IMR-90 (cell line): ENCODE results near the gene ZMIZ2. TPM values are rescaled to one million over a fixed set of nuclear protein-coding genes. Genes with fewer than 3 reads are reported as not detected.

Source experiments
- ATAC-seq: fragments of 200-7000 bp; cut with Tn5 transposase; 2 replicates; pipeline ENCODE4 v1.9.1; 2020; ENCODE audit warnings: low read depth, mild to moderate bottlenecking, moderate library complexity
- BruUV-seq: library from RNA; stranded (reverse); fragments of 400-500 nt; replicated peaks from 2 replicates; lab custom pipeline; 2021; lab: Mats Ljungman, UMichigan
- CTCF ChIA-PET: fragments of 300-600 bp; formaldehyde crosslinking; extraction: SDS; loops from one replicate; lab custom pipeline; 2021; ENCODE audit warnings: antibody characterized with exemption; lab: Yijun Ruan, JAX
- POLR2A ChIA-PET: fragments of 300-600 bp; sonication (Branson Sonifier 250); formaldehyde crosslinking; loops from one replicate; lab custom pipeline; 2022; ENCODE audit warnings: antibody characterized with exemption; ENCODE audit not compliant: unreplicated experiment; lab: Charles Lee
- DNase-seq: peaks from one replicate; pipeline ENCODE4 v3.0.0; 2013
- H2AFZ ChIP-seq: replicated peaks from 2 replicates; pipeline ENCODE3; 2013; ENCODE audit warnings: low read length, mild to moderate bottlenecking; ENCODE audit not compliant: poor library complexity
- H2AK5ac ChIP-seq: 2 replicates; pipeline ENCODE4 v1.6.1; 2013; ENCODE audit warnings: low read depth, low read length, inconsistent platforms
- H2AK9ac ChIP-seq: replicated peaks from 2 replicates; pipeline ENCODE3; 2013; ENCODE audit warnings: mild to moderate bottlenecking, low read depth, low read length, moderate library complexity; ENCODE audit not compliant: poor library complexity
- H2BK120ac ChIP-seq: 2 replicates; pipeline ENCODE4 v1.6.1; 2013; ENCODE audit warnings: low read depth, low read length, inconsistent platforms
- H2BK15ac ChIP-seq: 3 replicates; pipeline ENCODE4 v1.6.1; 2013; ENCODE audit warnings: low read depth, low read length, inconsistent platforms
- H2BK20ac ChIP-seq: 2 replicates; pipeline ENCODE4 v1.6.1; 2013; ENCODE audit warnings: low read depth, mild to moderate bottlenecking, inconsistent platforms, low read length, moderate library complexity
- H2BK5ac ChIP-seq: 2 replicates; pipeline ENCODE4 v1.6.1; 2013; ENCODE audit warnings: mild to moderate bottlenecking, low read depth, low read length, inconsistent platforms; ENCODE audit not compliant: poor library complexity, severe bottlenecking
- H3K14ac ChIP-seq: replicated peaks from 2 replicates; pipeline ENCODE4 v1.6.1; 2013; ENCODE audit warnings: low read depth, low read length, inconsistent platforms
- H3K18ac ChIP-seq: 2 replicates; pipeline ENCODE4 v1.6.1; 2013; ENCODE audit warnings: low read depth, low read length, control low read depth
- H3K23ac ChIP-seq: 2 replicates; pipeline ENCODE4 v1.6.1; 2013; ENCODE audit warnings: low read depth, low read length, inconsistent platforms
- H3K27ac ChIP-seq: 2 replicates; pipeline ENCODE4 v1.5.1; 2013; ENCODE audit warnings: mild to moderate bottlenecking, control low read depth, low read length; ENCODE audit not compliant: insufficient read depth
- H3K27me3 ChIP-seq: 2 replicates; pipeline ENCODE4 v1.6.1; 2013; ENCODE audit warnings: low read length; ENCODE audit not compliant: control insufficient read depth, insufficient read depth
- H3K36me3 ChIP-seq: 2 replicates; pipeline ENCODE4 v1.6.1; 2013; ENCODE audit warnings: low read length, mixed read lengths; ENCODE audit not compliant: control insufficient read depth, insufficient read depth
- H3K4ac ChIP-seq: 2 replicates; pipeline ENCODE4 v1.6.1; 2013; ENCODE audit warnings: low read depth, low read length, inconsistent platforms
- H3K4me1 ChIP-seq: 2 replicates; pipeline ENCODE4 v1.6.1; 2013; ENCODE audit warnings: low read length, mixed read lengths; ENCODE audit not compliant: control insufficient read depth, insufficient read depth
- H3K4me2 ChIP-seq: 2 replicates; pipeline ENCODE4 v1.6.1; 2013; ENCODE audit warnings: low read depth, mild to moderate bottlenecking, control low read depth, low read length, moderate library complexity
- H3K4me3 ChIP-seq: 2 replicates; pipeline ENCODE4 v1.5.1; 2013; ENCODE audit warnings: low read depth, mild to moderate bottlenecking, control low read depth, low read length, moderate library complexity; ENCODE audit not compliant: insufficient read depth
- H3K56ac ChIP-seq: 2 replicates; pipeline ENCODE4 v1.6.1; 2013; ENCODE audit warnings: low read length, inconsistent platforms; ENCODE audit not compliant: insufficient read depth; ENCODE audit errors: extremely low read depth
- H3K79me1 ChIP-seq, 2 experiments: 2 replicates each; pipeline ENCODE4 v1.6.1; 2013; ENCODE audit warnings: low read length in 2 of 2, inconsistent platforms in 1 of 2, low read depth in 1 of 2
- H3K9ac ChIP-seq: 2 replicates; pipeline ENCODE4 v1.6.1; 2013; ENCODE audit warnings: low read depth, low read length, control low read depth
- H3K9me1 ChIP-seq: 2 replicates; pipeline ENCODE4 v1.6.1; 2013; ENCODE audit warnings: low read length, inconsistent platforms; ENCODE audit not compliant: insufficient read depth
- H3K9me3 ChIP-seq: 2 replicates; pipeline ENCODE4 v1.6.1; 2013; ENCODE audit warnings: low read length; ENCODE audit not compliant: control insufficient read depth, insufficient read depth
- H4K20me1 ChIP-seq: 2 replicates; pipeline ENCODE4 v1.6.1; 2013; ENCODE audit warnings: low read length, inconsistent platforms; ENCODE audit not compliant: insufficient read depth
- H4K5ac ChIP-seq: 2 replicates; pipeline ENCODE4 v1.6.1; 2013; ENCODE audit warnings: mild to moderate bottlenecking, low read depth, low read length, control low read depth
- H4K8ac ChIP-seq, 2 experiments: 2 replicates each; pipeline ENCODE4 v1.6.1; 2013; ENCODE audit warnings: low read depth in 2 of 2, low read length in 2 of 2, control low read depth in 1 of 2, inconsistent platforms in 1 of 2
- H4K91ac ChIP-seq: 2 replicates; pipeline ENCODE4 v1.6.1; 2013; ENCODE audit warnings: low read depth, low read length, inconsistent platforms; ENCODE audit not compliant: insufficient read depth
- BHLHE40 ChIP-seq: fragments of 150-350 bp; IDR thresholded peaks from 2 replicates; pipeline ENCODE4 v1.6.1; 2016; ENCODE audit warnings: mild to moderate bottlenecking, low read depth, low read length
- CEBPB ChIP-seq: IDR thresholded peaks from 2 replicates; pipeline ENCODE4 v1.6.1; 2012; ENCODE audit warnings: low read depth, low read length, improper control_type of control experiment
- CHD1 ChIP-seq: IDR thresholded peaks from 2 replicates; pipeline ENCODE4 v1.6.1; 2012; ENCODE audit warnings: low read depth, low read length, improper control_type of control experiment
- FOS ChIP-seq: fragments of 150-350 bp; IDR thresholded peaks from 2 replicates; pipeline ENCODE4 v1.6.1; 2016; ENCODE audit warnings: low read depth, low read length
- MAFK ChIP-seq: IDR thresholded peaks from 2 replicates; pipeline ENCODE4 v1.6.1; 2012; ENCODE audit warnings: low read depth, low read length, improper control_type of control experiment
- MXI1 ChIP-seq: IDR thresholded peaks from 2 replicates; pipeline ENCODE4 v1.6.1; 2012; ENCODE audit warnings: low read depth, mild to moderate bottlenecking, low read length, moderate library complexity, borderline replicate concordance
- NFE2L2 ChIP-seq: fragments of 150-350 bp; IDR thresholded peaks from 2 replicates; pipeline ENCODE4 v1.6.1; 2016; ENCODE audit warnings: low read depth, mild to moderate bottlenecking, low read length
- POLR2A ChIP-seq: IDR thresholded peaks from 2 replicates; pipeline ENCODE4 v1.6.1; 2012; ENCODE audit warnings: mild to moderate bottlenecking, low read depth, low read length
- RAD21 ChIP-seq: IDR thresholded peaks from 2 replicates; pipeline ENCODE4 v1.6.1; 2012; ENCODE audit warnings: low read length, improper control_type of control experiment
- RCOR1 ChIP-seq: IDR thresholded peaks from 2 replicates; pipeline ENCODE4 v1.6.1; 2012; ENCODE audit warnings: mild to moderate bottlenecking, low read length, improper control_type of control experiment; ENCODE audit not compliant: insufficient replicate concordance
- RFX5 ChIP-seq: IDR thresholded peaks from 2 replicates; pipeline ENCODE4 v1.8.0; 2012; ENCODE audit warnings: low read depth, mild to moderate bottlenecking, low read length, moderate library complexity
- SMC3 ChIP-seq: fragments of 150-350 bp; IDR thresholded peaks from 2 replicates; pipeline ENCODE4 v1.6.1; 2016; ENCODE audit warnings: low read depth, mild to moderate bottlenecking, antibody characterized with exemption, low read length, moderate library complexity
- WGBS, 2 experiments: methylation state at CpG; one replicate each; pipeline versions ENCODE4 v1.1.5 to v1.1.7; 2013; ENCODE audit warnings: missing lambda C conversion rate in 2 of 2; ENCODE audit not compliant: insufficient read length in 1 of 2; ENCODE audit errors: extremely low coverage in 2 of 2; 5-methylcytosine and 5-hydroxymethylcytosine counted together
- dilution Hi-C: fragments of 300-500 bp; cut with HindIII; formaldehyde crosslinking; loops from one replicate; pipeline ENCODE4 v1.14.3; 2018; ENCODE audit warnings: low sequenced_read_pairs; ENCODE audit not compliant: unreplicated experiment
- in situ Hi-C: fragments of 300-500 bp; cut with MboI; formaldehyde crosslinking; loops from 3 replicates; pipeline ENCODE4 v1.14.3; 2019; ENCODE audit warnings: low sequenced_read_pairs, inconsistent platforms, mixed read lengths
- intact Hi-C: fragments of 100-400 bp; cut with micrococcal nuclease; formaldehyde crosslinking; loops from 2 replicates; pipeline ENCODE4 v1.10.0; 2022
- polyA plus RNA-seq, 3 experiments: library from polyadenylated mRNA; depleted of rRNA; stranded (reverse); fragments of >200 nt; gene quantifications; 2 replicates each; pipeline ENCODE4 v1.2.3, GENCODE V29; 2012; ENCODE audit warnings: low replicate concordance in 1 of 3
- total RNA-seq: library from RNA; depleted of rRNA; stranded (reverse); fragments of >200 nt; gene quantifications from 2 replicates; pipeline ENCODE4 v1.2.3, GENCODE V29; 2012
- TF ChIP-seq, protein P1 (sequence below): fragments of 150-350 bp; IDR thresholded peaks from 2 replicates; pipeline ENCODE4 v1.6.1; 2016; ENCODE audit warnings: low read depth, mild to moderate bottlenecking, low read length, moderate library complexity, borderline replicate concordance
- TF ChIP-seq, protein P2 (sequence below): conservative IDR thresholded peaks from 2 replicates; pipeline ENCODE4 v1.5.1; 2012; ENCODE audit warnings: mild to moderate bottlenecking, low read depth, low read length, improper control_type of control experiment
- TF ChIP-seq, protein P3 (sequence below): fragments of 150-350 bp; IDR thresholded peaks from 2 replicates; pipeline ENCODE4 v1.6.1; 2017; ENCODE audit warnings: mild to moderate bottlenecking, antibody characterized with exemption, low read length, low read depth

Gene ZMIZ2
- total and polyA plus RNA-seq, 2 of the 4 experiments (the other 2 are of a cell fraction), result 3.0 to 24.0 TPM

DNA sequence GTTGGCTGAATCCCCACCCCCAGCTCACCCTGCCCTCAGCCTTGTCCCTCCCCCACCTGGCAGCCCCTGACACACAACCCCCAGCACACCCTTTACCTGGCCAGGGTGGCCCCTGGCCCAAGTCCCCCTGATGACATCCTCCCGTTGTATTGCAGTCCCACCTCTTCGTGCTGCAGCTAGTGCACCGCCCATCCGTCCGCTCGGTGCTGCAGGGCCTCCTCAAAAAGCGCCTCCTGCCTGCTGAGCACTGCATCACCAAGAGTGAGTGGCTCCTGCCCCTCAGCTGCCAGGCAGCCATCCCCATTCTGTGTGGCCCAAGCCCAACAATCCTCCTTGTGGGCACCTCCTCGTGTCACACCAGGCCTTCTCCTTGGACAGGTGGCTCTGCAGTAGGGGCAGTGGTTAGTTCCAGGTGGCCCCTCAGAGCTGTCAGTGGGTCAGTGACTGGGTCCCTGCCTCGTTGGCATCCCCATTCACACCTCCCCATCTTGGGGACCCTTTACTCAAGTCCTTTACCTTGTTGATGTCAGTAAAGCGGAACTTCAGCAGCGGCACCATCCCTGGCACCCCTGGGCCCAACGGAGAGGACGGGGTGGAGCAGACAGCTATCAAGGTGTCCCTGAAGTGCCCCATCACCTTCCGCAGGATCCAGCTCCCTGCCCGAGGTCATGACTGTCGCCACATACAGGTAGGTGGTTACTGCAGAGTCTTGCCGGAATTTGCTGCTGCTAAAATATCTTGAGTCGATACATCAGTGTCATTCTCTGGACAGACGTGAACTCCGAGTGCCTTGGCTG is 14.3 kb downstream of the ZMIZ2 start:
- H2AK5ac ChIP-seq, result no peak overlapping the region
- no peaks in the 10 kb centered on the region for H3K9me3 ChIP-seq
- H3K9me1 ChIP-seq, result 0 out of 2 replicates have a peak, but pooled peaks cover 5% of the 10 kb centered on the region
- no peak overlapping the region for H2BK5ac ChIP-seq
- H3K56ac ChIP-seq, result no peak overlapping the region
- no peak overlapping the region for H4K91ac ChIP-seq
- intact Hi-C loops (no loop called here), dilution Hi-C loops (no loop called here), in situ Hi-C loops (no loop called here)
- DNase-seq, result no peak
- no peak overlapping the region for H2AFZ ChIP-seq
- peaks cover 9% of the 10 kb centered on the region for H3K4me1 ChIP-seq
- H3K23ac ChIP-seq, result no peak overlapping the region
- no peak overlapping the region for H3K4me2 ChIP-seq
- H3K79me1 ChIP-seq, result peaks cover 0 to 9% of the 10 kb centered on the region in 2 experiments; a peak in 2 of 4 replicates
- H3K36me3 ChIP-seq, result peaks cover 82% of the 10 kb centered on the region
- H3K4me3 ChIP-seq, result no peak overlapping the region
- ATAC-seq, result no peak
- H3K9ac ChIP-seq, result no peak overlapping the region
- no peak overlapping the region for H4K5ac ChIP-seq
- H2BK20ac ChIP-seq, result no peak overlapping the region
- no peak overlapping the region for H3K27ac ChIP-seq
- BruUV-seq, result no TSS peak
- CTCF ChIA-PET, result interaction anchor here (0.7 kb wide), 1 partner anchor 72 kb away, joined by 3 read pairs; no protein-coding TSS in a partner anchor
- no peak overlapping the region for H3K14ac ChIP-seq
- H2BK120ac ChIP-seq, result no peak overlapping the region
- no peak overlapping the region for H4K8ac ChIP-seq
- POLR2A ChIA-PET, result no interaction called here
- 91% methylated on average over 10 of the region's 20 CpGs; no CpG with 5 or more reads in 1 of the 2 experiments for WGBS, 2 experiments
- peak overlapping the region; percentile 72 for H2AK9ac ChIP-seq
- H3K27me3 ChIP-seq, result no peaks in the 10 kb centered on the region
- no peak overlapping the region for H3K18ac ChIP-seq
- no peak overlapping the region for H2BK15ac ChIP-seq
- no peaks in the 10 kb centered on the region for H4K20me1 ChIP-seq
- H3K4ac ChIP-seq, result no peak overlapping the region
- TF ChIP-seq FOS, result no peak
- TF ChIP-seq CHD1, result no peak
- no peak for TF ChIP-seq RCOR1
- TF ChIP-seq, protein P1, sequence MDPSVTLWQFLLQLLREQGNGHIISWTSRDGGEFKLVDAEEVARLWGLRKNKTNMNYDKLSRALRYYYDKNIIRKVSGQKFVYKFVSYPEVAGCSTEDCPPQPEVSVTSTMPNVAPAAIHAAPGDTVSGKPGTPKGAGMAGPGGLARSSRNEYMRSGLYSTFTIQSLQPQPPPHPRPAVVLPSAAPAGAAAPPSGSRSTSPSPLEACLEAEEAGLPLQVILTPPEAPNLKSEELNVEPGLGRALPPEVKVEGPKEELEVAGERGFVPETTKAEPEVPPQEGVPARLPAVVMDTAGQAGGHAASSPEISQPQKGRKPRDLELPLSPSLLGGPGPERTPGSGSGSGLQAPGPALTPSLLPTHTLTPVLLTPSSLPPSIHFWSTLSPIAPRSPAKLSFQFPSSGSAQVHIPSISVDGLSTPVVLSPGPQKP, result no peak
- TF ChIP-seq, protein P2, sequence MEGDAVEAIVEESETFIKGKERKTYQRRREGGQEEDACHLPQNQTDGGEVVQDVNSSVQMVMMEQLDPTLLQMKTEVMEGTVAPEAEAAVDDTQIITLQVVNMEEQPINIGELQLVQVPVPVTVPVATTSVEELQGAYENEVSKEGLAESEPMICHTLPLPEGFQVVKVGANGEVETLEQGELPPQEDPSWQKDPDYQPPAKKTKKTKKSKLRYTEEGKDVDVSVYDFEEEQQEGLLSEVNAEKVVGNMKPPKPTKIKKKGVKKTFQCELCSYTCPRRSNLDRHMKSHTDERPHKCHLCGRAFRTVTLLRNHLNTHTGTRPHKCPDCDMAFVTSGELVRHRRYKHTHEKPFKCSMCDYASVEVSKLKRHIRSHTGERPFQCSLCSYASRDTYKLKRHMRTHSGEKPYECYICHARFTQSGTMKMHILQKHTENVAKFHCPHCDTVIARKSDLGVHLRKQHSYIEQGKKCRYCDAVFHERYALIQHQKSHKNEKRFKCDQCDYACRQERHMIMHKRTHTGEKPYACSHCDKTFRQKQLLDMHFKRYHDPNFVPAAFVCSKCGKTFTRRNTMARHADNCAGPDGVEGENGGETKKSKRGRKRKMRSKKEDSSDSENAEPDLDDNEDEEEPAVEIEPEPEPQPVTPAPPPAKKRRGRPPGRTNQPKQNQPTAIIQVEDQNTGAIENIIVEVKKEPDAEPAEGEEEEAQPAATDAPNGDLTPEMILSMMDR, result no peak
- no peak for TF ChIP-seq CEBPB
- no peak for TF ChIP-seq NFE2L2
- no peak for TF ChIP-seq RFX5
- no peak for TF ChIP-seq MAFK
- TF ChIP-seq POLR2A, result no peak
- no peak for TF ChIP-seq BHLHE40
- TF ChIP-seq RAD21, result no peak
- TF ChIP-seq SMC3, result no peak
- TF ChIP-seq, protein P3, sequence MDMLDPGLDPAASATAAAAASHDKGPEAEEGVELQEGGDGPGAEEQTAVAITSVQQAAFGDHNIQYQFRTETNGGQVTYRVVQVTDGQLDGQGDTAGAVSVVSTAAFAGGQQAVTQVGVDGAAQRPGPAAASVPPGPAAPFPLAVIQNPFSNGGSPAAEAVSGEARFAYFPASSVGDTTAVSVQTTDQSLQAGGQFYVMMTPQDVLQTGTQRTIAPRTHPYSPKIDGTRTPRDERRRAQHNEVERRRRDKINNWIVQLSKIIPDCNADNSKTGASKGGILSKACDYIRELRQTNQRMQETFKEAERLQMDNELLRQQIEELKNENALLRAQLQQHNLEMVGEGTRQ, result no peak
- no peak for TF ChIP-seq MXI1
